ENCODE data around the gene ESRRA. TPM values are rescaled to one million over a fixed set of nuclear protein-coding genes. Genes with fewer than 3 reads are reported as not detected.

ESRRA gene
- polyA plus RNA-seq, 3 donors from 2014 or later = 4.6 to 18.0 (median 8.7) TPM

DNA sequence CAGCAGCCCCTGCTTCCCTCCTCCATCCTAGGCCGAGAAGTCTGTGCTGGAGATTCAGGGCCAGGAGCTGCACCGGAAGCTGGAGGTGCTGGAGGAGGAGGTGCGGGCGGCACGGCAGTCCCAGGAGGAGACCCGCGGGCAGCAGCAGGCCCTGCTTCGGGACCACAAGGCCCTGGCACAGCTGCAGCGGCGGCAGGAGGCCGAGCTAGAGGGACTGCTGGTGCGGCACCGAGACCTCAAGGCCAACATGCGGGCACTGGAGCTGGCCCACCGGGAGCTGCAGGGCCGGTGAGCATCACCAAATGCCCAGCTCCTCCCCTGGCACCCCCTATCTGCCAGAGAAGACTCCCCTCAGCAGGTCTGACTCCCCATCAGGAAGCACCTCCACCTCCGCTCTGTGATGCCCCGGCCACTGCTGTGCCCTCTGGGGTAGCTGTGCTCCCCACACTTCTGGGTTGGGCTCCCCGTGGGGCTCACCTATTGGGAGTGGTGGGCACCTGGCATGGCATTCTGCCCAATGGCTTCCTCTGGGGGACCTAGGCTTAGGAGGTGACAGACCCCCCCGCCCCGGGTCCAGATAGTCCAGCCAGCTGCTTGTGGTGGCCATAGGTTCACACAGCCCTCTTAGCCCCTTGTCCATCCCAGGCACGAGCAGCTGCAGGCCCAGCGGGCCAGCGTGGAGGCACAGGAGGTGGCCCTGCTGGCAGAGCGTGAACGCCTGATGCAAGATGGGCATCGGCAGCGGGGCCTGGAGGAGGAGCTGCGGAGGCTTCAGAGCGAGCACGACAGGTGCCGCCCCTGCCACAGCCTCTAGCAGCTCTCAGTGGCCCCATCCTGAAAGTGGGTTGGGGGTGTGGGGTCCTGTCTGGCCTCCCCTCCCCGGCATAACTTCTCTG is 47.0 kb downstream of the ESRRA start:
- Mint-ChIP-seq H3K4me3 (no peak overlapping the region), H3K27ac (no peak overlapping the region), H3K9me3 (no peaks in the 10 kb centered on the region), H3K27me3 (ENCODE audit: low read depth in 3 of 3) (peaks cover 0 to 5% (median 0%) of the 10 kb centered on the region in 3 donors), H3K4me1 (peaks cover 0 to 5% of the 10 kb centered on the region in 2 donors), H3K36me3 (peaks cover 0 to 9% (median 0%) of the 10 kb centered on the region in 3 donors)
- no peak for DNase-seq

DNA sequence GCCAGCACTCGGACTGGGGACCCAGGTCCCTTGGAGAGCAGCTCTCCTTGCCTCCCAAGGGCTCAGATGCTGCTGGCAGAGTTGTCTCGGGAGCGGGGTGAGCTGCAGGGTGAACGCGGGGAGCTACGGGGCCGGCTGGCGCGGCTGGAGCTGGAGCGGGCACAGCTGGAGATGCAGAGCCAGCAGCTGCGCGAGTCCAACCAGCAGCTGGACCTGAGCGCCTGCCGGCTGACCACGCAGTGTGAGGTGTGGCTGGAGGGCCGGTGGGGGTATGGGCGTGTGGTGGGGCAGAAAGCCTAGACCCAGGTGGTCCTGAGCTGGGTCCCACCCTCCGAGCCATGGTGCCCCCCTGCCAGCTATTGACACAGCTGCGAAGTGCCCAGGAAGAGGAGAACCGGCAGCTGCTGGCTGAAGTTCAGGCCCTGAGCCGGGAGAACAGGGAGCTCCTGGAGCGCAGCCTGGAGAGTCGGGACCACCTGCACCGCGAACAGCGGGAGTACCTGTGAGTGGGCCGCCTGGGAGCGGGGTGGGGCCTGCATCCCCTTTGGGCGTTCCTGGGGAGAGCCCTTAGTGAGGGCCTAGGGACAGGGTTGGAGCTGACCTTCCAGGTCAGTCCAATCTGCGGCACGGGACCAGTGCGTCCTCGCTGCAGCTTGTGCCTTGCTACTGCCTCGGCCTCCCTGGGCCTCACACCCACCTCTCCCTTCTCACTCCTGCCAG is 47.8 kb downstream of the ESRRA start:
- H3K27me3 Mint-ChIP-seq (ENCODE audit: low read depth in 3 of 3) = peaks cover 0 to 3% (median 0%) of the 10 kb centered on the region in 3 donors
- H3K9me3 Mint-ChIP-seq = no peaks in the 10 kb centered on the region
- H3K4me3 Mint-ChIP-seq = no peak overlapping the region
- no peak for DNase-seq
- H3K4me1 Mint-ChIP-seq = peaks cover 0 to 9% of the 10 kb centered on the region in 2 donors
- H3K36me3 Mint-ChIP-seq = peaks cover 0 to 8% (median 0%) of the 10 kb centered on the region in 3 donors
- H3K27ac Mint-ChIP-seq = no peak overlapping the region

- no peak for DNase-seq
- peaks cover 0 to 1% (median 0%) of the 10 kb centered on the region in 3 donors for H3K27me3 Mint-ChIP-seq (ENCODE audit: low read depth in 3 of 3)
- no peak overlapping the region for H3K4me3 Mint-ChIP-seq
- peaks cover 0 to 8% (median 0%) of the 10 kb centered on the region in 3 donors for H3K36me3 Mint-ChIP-seq
- no peaks in the 10 kb centered on the region for H3K9me3 Mint-ChIP-seq
- peaks cover 0 to 11% of the 10 kb centered on the region in 2 donors for H3K4me1 Mint-ChIP-seq
- H3K27ac Mint-ChIP-seq = no peak overlapping the region
Observed at GRCh38 chr11:64353715-64354506, 48.6 kb downstream of the ESRRA start.

DNA sequence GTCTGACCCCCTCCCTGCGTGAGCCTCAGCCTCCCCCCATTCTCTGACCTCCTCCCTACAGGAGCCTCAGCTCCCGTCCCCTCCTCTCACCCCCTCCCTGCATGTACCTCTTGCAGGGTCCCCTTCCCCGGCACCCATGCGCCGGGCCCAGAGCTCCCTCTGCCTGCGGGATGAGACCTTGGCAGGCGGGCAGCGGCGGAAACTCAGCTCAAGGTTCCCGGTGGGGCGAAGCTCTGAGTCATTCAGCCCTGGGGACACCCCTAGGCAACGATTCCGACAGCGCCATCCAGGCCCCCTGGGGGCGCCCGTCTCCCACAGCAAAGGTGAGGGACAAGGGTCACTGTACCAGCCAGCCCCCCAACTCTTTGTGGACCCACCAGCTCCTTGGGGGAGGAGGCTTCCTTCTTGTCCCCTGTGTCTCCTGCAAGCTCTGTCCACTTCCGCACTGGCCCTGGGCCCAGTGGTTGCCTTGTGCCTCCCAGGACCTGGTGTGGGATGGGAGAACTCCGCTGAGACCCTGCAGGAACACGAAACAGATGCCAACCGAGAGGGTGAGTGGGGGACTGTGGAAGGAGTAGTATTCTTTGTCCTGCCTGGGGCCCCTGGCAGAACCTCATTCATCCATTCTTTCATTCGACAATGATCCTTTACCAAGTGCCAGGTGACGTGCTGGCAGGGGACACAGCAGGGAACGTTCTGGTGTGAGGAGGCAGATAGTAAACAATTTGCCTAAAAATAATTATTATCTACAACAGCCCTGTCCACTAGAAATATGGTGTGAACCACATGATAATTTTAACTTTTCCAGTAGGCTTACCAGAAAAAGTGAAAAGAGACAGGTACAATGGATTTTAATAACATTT is 50.0 kb downstream of the ESRRA start:
- H3K4me1 Mint-ChIP-seq = peaks cover 10 to 21% of the 10 kb centered on the region in 2 donors
- no peak overlapping the region for H3K4me3 Mint-ChIP-seq
- no peaks in the 10 kb centered on the region for H3K27me3 Mint-ChIP-seq (ENCODE audit: low read depth in 3 of 3)
- peaks cover 0 to 4% (median 0%) of the 10 kb centered on the region in 3 donors for H3K36me3 Mint-ChIP-seq
- H3K27ac Mint-ChIP-seq = no peak overlapping the region
- no peak for DNase-seq
- H3K9me3 Mint-ChIP-seq = no peaks in the 10 kb centered on the region

- no peak for DNase-seq
- no peaks in the 10 kb centered on the region for H3K9me3 Mint-ChIP-seq
- H3K4me3 Mint-ChIP-seq = peak overlapping the region in 3 of 5 donors; percentile 31 to 55 (median 51)
- H3K36me3 Mint-ChIP-seq = peaks cover 0 to 8% (median 3%) of the 10 kb centered on the region in 3 donors
- H3K27ac Mint-ChIP-seq = peak overlapping the region in 5 of 6 donors; percentile 31 to 65 (median 53)
- H3K4me1 Mint-ChIP-seq = peaks cover 17 to 28% of the 10 kb centered on the region in 2 donors
- no peaks in the 10 kb centered on the region for H3K27me3 Mint-ChIP-seq (ENCODE audit: low read depth in 3 of 3)
Observed at GRCh38 chr11:64356498-64357411, 51.4 kb downstream of the ESRRA start.

DNA sequence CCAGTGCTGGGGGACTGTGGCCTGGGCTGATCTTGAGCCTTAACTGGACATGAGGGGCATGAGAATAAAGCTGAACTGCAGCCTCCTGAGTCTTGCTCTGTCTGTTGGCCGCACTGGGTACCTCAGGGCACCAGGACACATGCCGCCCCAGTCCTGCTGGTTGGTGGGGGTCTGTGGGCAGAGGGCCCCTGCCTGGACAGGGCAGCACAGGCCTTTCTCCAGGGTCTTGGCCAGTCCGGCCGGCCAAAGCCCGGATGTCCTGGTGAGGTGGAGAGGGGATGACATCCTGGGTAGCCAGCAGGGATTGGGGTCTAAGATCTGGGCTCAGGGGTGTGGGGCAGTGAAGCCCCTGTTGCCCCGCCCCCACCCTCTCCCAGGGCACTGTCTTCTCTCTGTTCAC is 52.1 kb downstream of the ESRRA start:
- peaks cover 17 to 30% of the 10 kb centered on the region in 2 donors for H3K4me1 Mint-ChIP-seq
- H3K9me3 Mint-ChIP-seq = no peaks in the 10 kb centered on the region

GRCh38 chr11:64357904-64358535 is 52.7 kb downstream of the ESRRA start:
- no peaks in the 10 kb centered on the region for H3K27me3 Mint-ChIP-seq (ENCODE audit: low read depth in 3 of 3)
- H3K36me3 Mint-ChIP-seq = peaks cover 2 to 14% (median 5%) of the 10 kb centered on the region in 3 donors
- peak overlapping the region; percentile 44 to 71 (median 67) for H3K4me3 Mint-ChIP-seq
- no peak for DNase-seq
- H3K27ac Mint-ChIP-seq = peak overlapping the region in 4 of 6 donors; percentile 11 to 52 (median 36)
- peaks cover 17 to 30% of the 10 kb centered on the region in 2 donors for H3K4me1 Mint-ChIP-seq
- H3K9me3 Mint-ChIP-seq = no peaks in the 10 kb centered on the region

More for the DNA sequence above, 52.1 kb downstream of the ESRRA start:
- Mint-ChIP-seq H3K4me3 (no peak overlapping the region), H3K27ac (peak overlapping the region in 1 of 6 donors; percentile 45), H3K36me3 (peaks cover 0 to 14% (median 3%) of the 10 kb centered on the region in 3 donors), H3K27me3 (ENCODE audit: low read depth in 3 of 3) (no peaks in the 10 kb centered on the region)
- DNase-seq = no peak

- peak overlapping the region; percentile 33 to 71 (median 67) for H3K4me3 Mint-ChIP-seq
- H3K27ac Mint-ChIP-seq = peak overlapping the region in 1 of 6 donors; percentile 27
- DNase-seq = no peak
- peaks cover 4 to 14% (median 6%) of the 10 kb centered on the region in 3 donors for H3K36me3 Mint-ChIP-seq
- no peaks in the 10 kb centered on the region for H3K27me3 Mint-ChIP-seq (ENCODE audit: low read depth in 3 of 3)
- peaks cover 17 to 30% of the 10 kb centered on the region in 2 donors for H3K4me1 Mint-ChIP-seq
- no peaks in the 10 kb centered on the region for H3K9me3 Mint-ChIP-seq
Observed at GRCh38 chr11:64358536-64358906, 53.2 kb downstream of the ESRRA start.

GRCh38 chr11:64358907-64359711 is 53.8 kb downstream of the ESRRA start, which contains the start of gene RPS6KA4:
Gene RPS6KA4, plus strand, starts transcription at chr11:64359162. Its CDS starts 74 bp downstream, at chr11:64359236.
- Mint-ChIP-seq H3K4me1 (peaks cover 17 to 30% of the 10 kb centered on the region in 2 donors), H3K9me3 (no peaks in the 10 kb centered on the region), H3K4me3 (peak within 1 kb of the TSS; percentile 81 to 93 (median 88)), H3K36me3 (peaks cover 4 to 15% (median 7%) of the 10 kb centered on the region in 3 donors), H3K27me3 (ENCODE audit: low read depth in 3 of 3) (no peaks in the 10 kb centered on the region), H3K27ac (peak within 1 kb of the TSS; percentile 34 to 83 (median 70))
- peak; percentile 55 to 64 (median 60) for DNase-seq

GRCh38 chr11:64359712-64360445 is 54.6 kb downstream of the ESRRA start:
- DNase-seq = no peak
- Mint-ChIP-seq H3K36me3 (peaks cover 8 to 19% (median 11%) of the 10 kb centered on the region in 3 donors), H3K27ac (peak overlapping the region; percentile 34 to 83 (median 70)), H3K4me3 (peak overlapping the region; percentile 81 to 93 (median 88)), H3K9me3 (no peaks in the 10 kb centered on the region), H3K4me1 (peaks cover 17 to 30% of the 10 kb centered on the region in 2 donors), H3K27me3 (ENCODE audit: low read depth in 3 of 3) (no peaks in the 10 kb centered on the region)
